T follicular helper cell (primary cell): ENCODE data around the gene HAGHL.

Experiments
- DNase-seq: peaks from one replicate; pipeline ENCODE4 v3.0.0-alpha.2; 2020; ENCODE audit warnings: low read depth

Gene HAGHL

GRCh38 chr16:720990-721764 lies 5.7 kb upstream of the HAGHL start, which contains the start of gene ANTKMT:
Gene ANTKMT (plus strand): TSS chr16:721146. CDS start chr16:721275, 129 bp downstream.
- peak; percentile 51 for DNase-seq

GRCh38 chr16:721765-722540 lies 5.0 kb upstream of the HAGHL start:
- no peak for DNase-seq

GRCh38 chr16:722835-723633 lies 3.9 kb upstream of the HAGHL start:
- DNase-seq: no peak

GRCh38 chr16:723695-724094 lies 3.2 kb upstream of the HAGHL start:
- no peak for DNase-seq

GRCh38 chr16:724188-725040 lies 2.5 kb upstream of the HAGHL start:
- DNase-seq: no peak

- DNase-seq: no peak
These were observed 1.9 kb upstream of the HAGHL start for GRCh38 chr16:725041-725376.

GRCh38 chr16:725463-726187 lies 1.3 kb upstream of the HAGHL start:
- no peak for DNase-seq

- no peak for DNase-seq
These were observed 793 bp upstream of the HAGHL start for GRCh38 chr16:726188-726437.

GRCh38 chr16:727291-727977 lies 528 bp downstream of the HAGHL start:
- no peak for DNase-seq

GRCh38 chr16:728131-728889 lies 1.4 kb downstream of the HAGHL start:
- DNase-seq: peak; percentile 59

- DNase-seq: no peak
These were observed 2.2 kb downstream of the HAGHL start for GRCh38 chr16:728890-729744.

GRCh38 chr16:729768-730665 lies 3.1 kb downstream of the HAGHL start:
- no peak for DNase-seq

- DNase-seq: no peak
These were observed 4.0 kb downstream of the HAGHL start for GRCh38 chr16:730666-731509.

- DNase-seq: no peak
These were observed 5.4 kb downstream of the HAGHL start for GRCh38 chr16:732332-732731.

GRCh38 chr16:732936-733335 lies 6.0 kb downstream of the HAGHL start:
- DNase-seq: no peak

GRCh38 chr16:733382-734207 lies 6.7 kb downstream of the HAGHL start:
- no peak for DNase-seq
